Measurements from ENCODE around the gene PPP4R1. TPM values are rescaled to one million over a fixed set of nuclear protein-coding genes. Genes with fewer than 3 reads are reported as not detected.

PPP4R1 gene
- total and polyA plus RNA-seq, 2 of the 4 experiments (the other 2 are of a cell fraction) = 80.6 to 123 TPM

GRCh38 chr18:9539938-9540337, 74.4 kb downstream of the PPP4R1 start:
- no peak for TF ChIP-seq USF2 (IDR thresholded peaks at IDR 0.05; ENCODE audit: low read depth, low read length)
- TF ChIP-seq CEBPB (IDR thresholded peaks at IDR 0.05; ENCODE audit: low read depth, low read length) = no peak
- no peak for TF ChIP-seq RFX5 (IDR thresholded peaks at IDR 0.05; ENCODE audit: low read depth, low read length)
- TF ChIP-seq FOS (IDR thresholded peaks at IDR 0.05; ENCODE audit: low read depth, low read length) = no peak
- no peak for TF ChIP-seq CTCF (conservative IDR thresholded peaks at IDR 0.05; ENCODE audit: low read depth, low read length)
- ATAC-seq (ENCODE audit: low read depth) (no peak), DNase-seq (no peak)
- H2BK5ac ChIP-seq (ENCODE audit: low read depth, low read length, poor library complexity, severe bottlenecking) = peak overlapping the region; percentile 94
- 85% methylated on average over 2 of the region's 8 CpGs; no CpG with 5 or more reads in 1 of the 2 experiments for WGBS, 2 experiments (ENCODE audit: extremely low coverage in 2 of 2, insufficient read length in 1 of 2)
- in situ Hi-C loops (cut with MboI; ENCODE audit: low sequenced_read_pairs) (no loop called here), intact Hi-C loops (cut with micrococcal nuclease) (no loop called here), dilution Hi-C loops (cut with HindIII; ENCODE audit: low sequenced_read_pairs, unreplicated experiment) (no loop called here)
- H3K4me1 ChIP-seq (ENCODE audit: control insufficient read depth, insufficient read depth, low read length) = peaks cover 32% of the 10 kb centered on the region
- H3K9ac ChIP-seq (ENCODE audit: low read depth, low read length) = no peak overlapping the region
- peak overlapping the region; percentile 85 for H3K4ac ChIP-seq (ENCODE audit: low read depth, low read length)
- peak overlapping the region; percentile 37 for H3K56ac ChIP-seq (ENCODE audit: extremely low read depth, insufficient read depth, low read length)
- H2BK20ac ChIP-seq (ENCODE audit: low read depth, low read length) = peak overlapping the region; percentile 91
- H3K27me3 ChIP-seq (ENCODE audit: control insufficient read depth, insufficient read depth, low read length) = no peaks in the 10 kb centered on the region
- peak overlapping the region; percentile 83 for H2AK9ac ChIP-seq (replicated peaks; ENCODE audit: low read depth, low read length, poor library complexity)
- peak overlapping the region; percentile 74 for H4K91ac ChIP-seq (ENCODE audit: insufficient read depth, low read depth, low read length)
- peak overlapping the region; percentile 95 for H2AK5ac ChIP-seq (ENCODE audit: low read depth, low read length)
- H3K9me1 ChIP-seq (ENCODE audit: insufficient read depth, low read length) = peaks cover 37% of the 10 kb centered on the region
- H3K4me3 ChIP-seq (ENCODE audit: insufficient read depth, low read depth, low read length) = no peak overlapping the region
- no peaks in the 10 kb centered on the region for H3K9me3 ChIP-seq (ENCODE audit: control insufficient read depth, insufficient read depth, low read length)
- ChIA-PET POLR2A (ENCODE audit: unreplicated experiment) (no interaction called here), CTCF (interaction anchor here (0.6 kb wide), 1 partner anchor 190 kb away, joined by 3 read pairs; no protein-coding TSS in a partner anchor)
- peak overlapping the region; percentile 68; the same call in 1 of the 2 replicates for H3K18ac ChIP-seq (ENCODE audit: low read depth, low read length)
- H2BK120ac ChIP-seq (ENCODE audit: low read depth, low read length) = peak overlapping the region; percentile 89
- no peaks in the 10 kb centered on the region for H4K20me1 ChIP-seq (ENCODE audit: insufficient read depth, low read length)
- H3K14ac ChIP-seq (replicated peaks; ENCODE audit: low read depth, low read length) = peak overlapping the region; percentile 94
- no TSS peak for BruUV-seq (replicated peaks)
- peak overlapping the region; percentile 1; the same call in 1 of the 2 replicates for H4K5ac ChIP-seq (ENCODE audit: low read depth, low read length)
- H4K8ac ChIP-seq (ENCODE audit: low read depth in 2 of 2, low read length in 2 of 2) = peak overlapping the region; percentile 24 to 89; a peak in 3 of 4 replicates
- peak overlapping the region; percentile 54 for H3K23ac ChIP-seq (ENCODE audit: low read depth, low read length)
- peak overlapping the region; percentile 72 for H3K27ac ChIP-seq (ENCODE audit: insufficient read depth, low read length)
- H2BK15ac ChIP-seq (ENCODE audit: low read depth, low read length) = peak overlapping the region; percentile 95
- peaks cover 19 to 58% of the 10 kb centered on the region in 2 experiments for H3K79me1 ChIP-seq (ENCODE audit: low read depth in 1 of 2, low read length in 2 of 2)
- H2AFZ ChIP-seq (replicated peaks; ENCODE audit: low read length, poor library complexity) = no peak overlapping the region
- peaks cover 22% of the 10 kb centered on the region for H3K36me3 ChIP-seq (ENCODE audit: control insufficient read depth, insufficient read depth, low read length)
- H3K4me2 ChIP-seq (ENCODE audit: low read depth, low read length) = no peak overlapping the region
